GM23338 (cell line): ENCODE results near the gene BTNL8.

ENCODE experiments used
- CREB1 ChIP-seq: fragments of 250-450 bp; sonication (Bioruptor Pico); IDR thresholded peaks from 2 replicates; pipeline ENCODE4 v1.5.0; 2020; ENCODE audit warnings: low read depth, mild to moderate bottlenecking, moderate library complexity
- CTCF ChIP-seq, 2 experiments: fragments of 200-600 bp in 1 of 2; sonication (generic) in 1 of 2; conservative IDR thresholded peaks; 2 replicates each; pipeline versions ENCODE4 v1.5.1 to v1.6.1; 2016 to 2017; ENCODE audit warnings: antibody characterized with exemption in 2 of 2, low read depth in 2 of 2, mild to moderate bottlenecking in 2 of 2, moderate library complexity in 1 of 2
- ETS1 ChIP-seq: IDR thresholded peaks from 2 replicates; pipeline ENCODE4 v1.6.1; 2016; ENCODE audit warnings: antibody characterized with exemption
- EZH2 ChIP-seq: fragments of 200-600 bp; sonication (generic); IDR thresholded peaks from one replicate; pipeline ENCODE4 v1.8.0; 2017; ENCODE audit warnings: antibody characterized with exemption, mild to moderate bottlenecking, low read depth; ENCODE audit not compliant: unreplicated experiment
- EZH2phosphoT487 ChIP-seq: fragments of 200-600 bp; sonication (generic); IDR thresholded peaks from one replicate; pipeline ENCODE4 v1.8.1; 2018; ENCODE audit warnings: antibody characterized with exemption; ENCODE audit not compliant: unreplicated experiment
- JUNB ChIP-seq: IDR thresholded peaks from one replicate; pipeline ENCODE4 v1.6.1; 2016; ENCODE audit warnings: antibody characterized with exemption; ENCODE audit not compliant: unreplicated experiment
- NANOG ChIP-seq: IDR thresholded peaks from 2 replicates; pipeline ENCODE4 v1.6.1; 2016; ENCODE audit warnings: antibody characterized with exemption, borderline replicate concordance
- POLR2AphosphoS5 ChIP-seq: IDR thresholded peaks from 2 replicates; pipeline ENCODE4 v1.6.1; 2016; ENCODE audit warnings: antibody characterized with exemption, low read depth
- REST ChIP-seq: IDR thresholded peaks from one replicate; pipeline ENCODE4 v1.6.1; 2018; ENCODE audit warnings: antibody characterized with exemption; ENCODE audit not compliant: unreplicated experiment
- STAT1 ChIP-seq: IDR thresholded peaks from one replicate; pipeline ENCODE4 v1.6.1; 2016; ENCODE audit warnings: antibody characterized with exemption; ENCODE audit not compliant: unreplicated experiment
- ZNF114 ChIP-seq: fragments of 250-450 bp; sonication (Bioruptor Pico); IDR thresholded peaks from 2 replicates; pipeline ENCODE4 v1.5.0; 2020; ENCODE audit warnings: mild to moderate bottlenecking, moderate library complexity
- ZNF331 ChIP-seq: fragments of 250-450 bp; sonication (Bioruptor Pico); IDR thresholded peaks from 2 replicates; pipeline ENCODE4 v1.5.0; 2020; ENCODE audit warnings: low read depth, mild to moderate bottlenecking, moderate library complexity

- no peak for TF ChIP-seq POLR2AphosphoS5
- no peak for TF ChIP-seq CTCF (conservative IDR thresholded peaks at IDR 0.05; ENCODE audit: low read depth in 2 of 2)
- TF ChIP-seq REST: no peak
- TF ChIP-seq EZH2: no peak
- TF ChIP-seq ETS1: no peak
- TF ChIP-seq EZH2phosphoT487: no peak
- TF ChIP-seq CREB1 (CRISPR knock-in tag): no peak
- TF ChIP-seq ZNF331: no peak
- TF ChIP-seq JUNB: no peak
- no peak for TF ChIP-seq STAT1
- TF ChIP-seq ZNF114 (CRISPR knock-in tag): no peak
- TF ChIP-seq NANOG: no peak
These were observed 71.4 kb downstream of the BTNL8 start for GRCh38 chr5:180970336-180970735.
